ENCODE results near the gene XKR7.

Gene XKR7

GRCh38 chr20:31945785-31946184 lies 22.2 kb upstream of the XKR7 start:
- DNase-seq = no peak

DNA sequence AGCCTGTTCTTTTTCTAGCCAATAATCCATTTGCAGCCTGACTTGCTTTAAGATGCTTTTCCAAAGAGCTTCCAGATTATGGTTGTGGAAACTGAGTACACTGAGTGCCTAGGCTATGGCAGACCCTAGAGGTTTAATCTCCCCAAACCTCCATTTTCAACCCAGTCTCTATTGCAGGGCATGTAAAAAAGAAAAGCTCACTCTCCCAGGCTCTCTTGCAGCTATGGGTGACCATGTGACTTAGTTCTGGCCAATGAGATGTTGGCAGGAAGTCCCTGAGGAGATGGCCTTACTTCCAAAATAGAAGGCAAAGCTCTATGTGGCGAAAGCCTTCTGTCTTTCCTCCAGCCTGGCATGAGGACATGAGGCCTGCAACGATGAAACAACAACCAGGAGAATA lies 19.9 kb upstream of the XKR7 start:
- DNase-seq = no peak

DNA sequence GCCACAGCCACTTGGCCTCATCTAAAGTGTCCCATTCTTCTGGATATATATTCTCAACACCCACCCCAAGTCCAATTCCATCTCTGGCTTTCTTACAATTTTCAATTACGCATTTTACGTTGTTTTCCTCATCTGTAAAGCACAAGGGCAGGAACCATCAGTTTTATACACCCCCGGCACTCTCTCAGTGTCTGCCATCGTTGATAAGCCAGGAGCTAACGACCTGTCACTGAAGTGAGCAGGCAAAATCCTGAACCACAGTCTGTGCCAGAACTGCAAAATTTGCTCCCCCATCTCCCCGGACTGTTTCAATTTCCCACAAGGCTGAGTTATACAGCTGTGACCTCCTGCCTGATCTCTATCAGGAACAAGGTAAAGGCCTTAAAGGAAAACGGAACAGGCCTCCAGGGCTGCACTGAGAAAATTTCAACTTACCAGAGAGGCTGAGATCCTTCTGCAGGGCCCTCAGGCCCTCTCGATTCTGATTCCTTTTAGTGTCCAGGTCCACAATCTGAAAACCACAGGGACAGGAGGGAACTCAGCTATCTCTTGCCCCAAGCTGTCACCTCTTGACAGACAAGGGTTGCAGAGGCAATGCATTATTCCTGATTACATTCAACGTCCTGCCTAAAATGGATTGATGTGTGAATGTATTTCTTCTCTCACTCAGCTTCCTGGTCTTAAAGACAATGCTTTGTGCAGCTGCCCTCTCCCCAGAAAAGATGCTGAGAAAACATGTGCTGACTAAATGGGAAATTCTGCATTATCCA lies 17.9 kb upstream of the XKR7 start:
- DNase-seq = no peak

DNA sequence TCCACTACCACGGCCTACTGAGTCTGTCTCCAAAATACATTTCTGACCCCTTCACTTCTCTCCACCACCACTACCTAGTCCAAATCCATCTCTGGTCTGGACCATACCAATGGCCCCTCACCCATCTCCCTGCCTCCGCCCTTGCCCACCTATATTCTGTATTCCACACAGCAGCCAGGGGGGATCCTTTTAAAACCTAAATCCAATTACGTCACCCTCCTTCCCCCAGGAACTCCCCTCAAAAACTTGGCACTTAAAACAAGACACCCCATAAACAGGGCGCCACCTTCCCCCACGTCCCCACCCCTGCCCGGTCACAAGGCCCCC lies 16.8 kb upstream of the XKR7 start:
- no peak for DNase-seq

DNA sequence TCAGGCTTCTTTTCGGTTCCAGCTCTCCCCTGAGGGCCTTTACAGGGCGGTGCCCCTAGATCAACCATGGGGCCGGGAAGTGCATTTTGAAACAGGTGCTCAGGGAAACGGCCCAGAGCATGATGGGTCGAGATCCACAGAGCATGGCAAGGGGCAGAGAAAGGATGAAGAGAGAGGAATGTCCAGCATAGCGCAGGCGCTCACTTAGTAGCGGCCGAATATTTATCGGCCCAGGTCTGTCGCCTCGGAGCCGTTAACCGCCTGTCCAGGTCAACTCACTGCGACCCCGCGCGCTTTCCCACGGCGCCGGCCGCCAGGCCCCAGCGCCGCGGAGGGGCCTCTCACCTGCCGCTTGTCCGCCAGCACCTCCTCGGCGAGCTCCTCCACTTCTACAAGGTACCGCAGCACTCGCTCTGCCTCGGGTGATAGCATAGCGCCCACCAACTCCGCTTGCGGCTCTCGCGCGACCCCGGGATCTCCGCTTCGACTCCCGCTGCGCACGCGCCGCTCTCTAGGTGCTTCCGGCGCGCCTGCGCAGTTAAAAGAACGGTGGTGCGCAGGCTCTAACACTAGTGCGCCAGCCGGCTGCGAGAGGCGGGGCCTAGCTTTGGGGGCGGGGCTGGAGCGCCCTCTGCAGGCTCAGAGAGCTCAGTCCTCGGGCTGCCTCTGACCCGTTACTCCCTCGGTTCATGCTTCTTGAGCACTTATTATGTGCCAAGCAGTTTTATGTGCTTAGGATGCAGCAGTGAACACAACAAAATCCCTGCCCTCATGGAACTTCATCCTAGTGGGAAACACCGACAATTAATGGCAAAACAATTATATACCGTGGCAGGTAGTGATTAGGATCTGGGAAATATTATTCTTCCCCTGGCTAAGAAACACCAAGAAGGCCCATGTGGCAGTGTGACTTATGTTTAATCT lies 16.2 kb upstream of the XKR7 start, which contains the start of gene PDRG1:
TSS of gene PDRG1 (minus strand) at position 517 of the 924 bp plus-strand sequence. CDS start at position 432, 85 bp downstream.
- peak; percentile 95 to 99 for DNase-seq

GRCh38 chr20:31953556-31954148 lies 14.3 kb upstream of the XKR7 start:
- DNase-seq = no peak

DNA sequence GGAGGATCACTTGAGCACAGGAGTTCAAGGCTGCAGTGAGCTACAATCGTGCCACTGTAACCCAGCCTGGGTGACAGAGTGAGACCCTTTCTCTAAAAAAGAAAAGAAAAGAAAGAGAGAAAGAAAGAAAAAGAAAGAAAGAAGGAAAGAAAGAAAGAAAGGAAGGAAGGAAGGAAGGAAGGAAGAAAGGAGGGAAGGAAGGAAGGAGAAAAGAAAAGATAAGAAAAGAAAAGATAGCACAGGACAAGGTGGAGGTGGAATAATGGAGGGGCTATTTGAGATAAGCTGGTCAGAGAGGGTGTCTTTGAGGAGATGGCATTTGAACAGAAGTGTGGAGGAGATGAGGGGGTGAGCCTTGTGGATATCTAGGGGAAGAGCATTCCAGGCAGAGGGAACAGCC lies 13.5 kb upstream of the XKR7 start:
- DNase-seq = no peak

GRCh38 chr20:31956556-31957526 lies 11.1 kb upstream of the XKR7 start:
- DNase-seq = no peak

GRCh38 chr20:31962761-31963160 lies 5.2 kb upstream of the XKR7 start:
- no peak for DNase-seq

- no peak for DNase-seq
These were observed 4.1 kb upstream of the XKR7 start for GRCh38 chr20:31963889-31964288.

- no peak for DNase-seq
These were observed 828 bp upstream of the XKR7 start for GRCh38 chr20:31966991-31967655.

- DNase-seq = peak; percentile 29 to 83
These were observed 558 bp downstream of the XKR7 start for GRCh38 chr20:31968291-31969126.

DNA sequence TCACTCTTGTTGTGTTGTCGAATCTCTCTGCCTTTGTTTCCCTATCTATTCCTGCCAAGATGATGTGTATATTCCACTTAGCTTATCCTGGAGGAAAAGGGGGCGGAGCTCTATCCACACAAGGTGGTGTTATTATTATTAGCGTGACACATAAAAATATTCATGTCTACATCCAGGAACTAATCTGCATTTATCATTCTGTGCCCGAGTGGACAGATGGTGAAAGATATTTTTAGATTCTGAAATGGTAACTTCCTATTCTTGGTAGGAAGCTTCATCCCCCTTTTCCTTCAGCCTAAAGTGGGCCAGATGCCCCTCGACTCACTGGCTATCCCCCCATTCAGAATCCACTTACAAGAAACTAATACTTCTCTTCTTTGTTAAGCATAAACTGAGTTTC lies 2.0 kb downstream of the XKR7 start:
- no peak for DNase-seq

DNA sequence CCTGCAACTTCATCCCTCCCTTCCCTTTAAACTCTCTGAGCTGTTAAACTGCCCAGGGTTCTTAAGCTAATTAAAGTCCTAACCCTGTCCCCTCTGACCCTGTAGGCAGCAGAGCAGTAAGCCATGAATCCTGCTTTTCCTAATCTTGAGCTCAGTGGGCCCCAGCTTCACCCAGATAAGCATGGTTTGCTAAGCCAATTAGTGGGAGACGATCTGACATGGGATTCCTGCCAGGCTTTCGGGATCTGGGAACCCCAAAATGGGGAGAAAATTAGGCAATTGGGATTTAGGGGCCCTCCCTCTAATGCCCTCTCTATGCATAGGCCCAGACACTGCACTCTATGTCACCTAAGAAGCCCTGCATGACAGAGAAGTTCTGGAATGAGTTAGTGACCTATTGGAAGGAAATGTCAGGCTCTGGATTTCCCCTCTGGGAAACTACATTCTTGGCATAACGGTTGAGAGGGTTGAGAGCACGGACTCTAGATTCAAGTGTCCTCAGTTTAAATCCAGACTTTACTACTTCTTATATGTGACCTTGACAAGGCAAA lies 4.6 kb downstream of the XKR7 start:
- no peak for DNase-seq

- no peak for DNase-seq
These were observed 6.3 kb downstream of the XKR7 start for GRCh38 chr20:31974296-31974695.

- no peak for DNase-seq
These were observed 7.1 kb downstream of the XKR7 start for GRCh38 chr20:31974951-31975487.

GRCh38 chr20:31975874-31976273 lies 7.9 kb downstream of the XKR7 start:
- no peak for DNase-seq

GRCh38 chr20:31977080-31977479 lies 9.1 kb downstream of the XKR7 start:
- no peak for DNase-seq

GRCh38 chr20:31979713-31980426 lies 11.9 kb downstream of the XKR7 start:
- no peak for DNase-seq

DNA sequence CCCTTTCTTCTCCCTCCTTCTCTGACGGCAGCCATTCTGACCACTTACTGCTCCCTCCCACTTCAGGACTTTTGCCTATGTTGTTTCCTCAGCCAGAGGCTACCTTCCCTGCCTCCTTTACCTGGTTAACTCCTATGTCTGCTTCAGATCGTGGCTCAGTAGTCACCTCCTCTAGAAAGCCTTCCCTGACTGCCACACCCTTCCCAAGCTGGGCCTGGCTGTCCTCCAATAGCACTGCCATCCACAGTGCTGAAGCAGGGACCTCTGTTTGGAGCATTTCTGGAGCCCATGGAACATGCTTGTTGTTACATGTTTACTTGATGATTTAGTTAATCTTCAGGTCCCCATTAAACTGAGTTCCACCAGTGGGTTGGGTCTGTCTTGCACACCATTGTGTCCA lies 13.8 kb downstream of the XKR7 start:
- no peak for DNase-seq
